ENCODE results near the gene SEMA3D. TPM values are rescaled to one million over a fixed set of nuclear protein-coding genes. Genes with fewer than 3 reads are reported as not detected.

Gene SEMA3D
- total and polyA plus RNA-seq, 2 of the 4 experiments (the other 2 are of a cell fraction): 2.9 to 13.6 TPM

GRCh38 chr7:85156661-85157208 is 30.1 kb downstream of the SEMA3D start:
- no peak overlapping the region for H3K18ac ChIP-seq (ENCODE audit: low read depth, low read length)
- no peaks in the 10 kb centered on the region; the same call in 1 of the 2 replicates for H3K4me1 ChIP-seq (ENCODE audit: control insufficient read depth, insufficient read depth, low read length)
- H3K9me3 ChIP-seq (ENCODE audit: control insufficient read depth, insufficient read depth, low read length): no peaks in the 10 kb centered on the region
- no peak overlapping the region for H2BK120ac ChIP-seq (ENCODE audit: low read depth, low read length)
- no peak overlapping the region for H3K4ac ChIP-seq (ENCODE audit: low read depth, low read length)
- H4K5ac ChIP-seq (ENCODE audit: low read depth, low read length): no peak overlapping the region
- POLR2A ChIA-PET (ENCODE audit: unreplicated experiment): no interaction called here
- H4K8ac ChIP-seq (ENCODE audit: low read depth in 2 of 2, low read length in 2 of 2): no peak overlapping the region
- no peak overlapping the region for H2BK5ac ChIP-seq (ENCODE audit: low read depth, low read length, poor library complexity, severe bottlenecking)
- TF ChIP-seq NFE2L2 (IDR thresholded peaks at IDR 0.05; ENCODE audit: low read depth, low read length) (no peak), BHLHE40 (IDR thresholded peaks at IDR 0.05; ENCODE audit: low read depth, low read length) (no peak), MXI1 (IDR thresholded peaks at IDR 0.05; ENCODE audit: borderline replicate concordance, low read depth, low read length) (no peak), RCOR1 (IDR thresholded peaks at IDR 0.05; ENCODE audit: insufficient replicate concordance, low read length) (no peak), CEBPB (IDR thresholded peaks at IDR 0.05; ENCODE audit: low read depth, low read length) (no peak), USF2 (IDR thresholded peaks at IDR 0.05; ENCODE audit: low read depth, low read length) (no peak), ELK1 (IDR thresholded peaks at IDR 0.05; ENCODE audit: borderline replicate concordance, low read depth, low read length) (no peak), MAZ (IDR thresholded peaks at IDR 0.05; ENCODE audit: borderline replicate concordance, low read depth, low read length) (no peak), POLR2A (IDR thresholded peaks at IDR 0.05; ENCODE audit: low read depth, low read length) (no peak), SMC3 (IDR thresholded peaks at IDR 0.05; ENCODE audit: low read depth, low read length) (no peak), RFX5 (IDR thresholded peaks at IDR 0.05; ENCODE audit: low read depth, low read length) (no peak), CTCF (conservative IDR thresholded peaks at IDR 0.05; ENCODE audit: low read depth, low read length) (no peak), CHD1 (IDR thresholded peaks at IDR 0.05; ENCODE audit: low read depth, low read length) (no peak), FOS (IDR thresholded peaks at IDR 0.05; ENCODE audit: low read depth, low read length) (no peak), MAFK (IDR thresholded peaks at IDR 0.05; ENCODE audit: low read depth, low read length) (no peak), RAD21 (IDR thresholded peaks at IDR 0.05; ENCODE audit: low read length) (no peak)
- no peak overlapping the region for H2AFZ ChIP-seq (replicated peaks; ENCODE audit: low read length, poor library complexity)
- DNase-seq: no peak
- H3K4me3 ChIP-seq (ENCODE audit: insufficient read depth, low read depth, low read length): no peak overlapping the region
- H3K9me1 ChIP-seq (ENCODE audit: insufficient read depth, low read length): no peaks in the 10 kb centered on the region
- in situ Hi-C loops (cut with MboI; ENCODE audit: low sequenced_read_pairs): no loop called here
- no peak overlapping the region for H3K9ac ChIP-seq (ENCODE audit: low read depth, low read length)
- no peak overlapping the region for H2AK9ac ChIP-seq (replicated peaks; ENCODE audit: low read depth, low read length, poor library complexity)
- H3K27ac ChIP-seq (ENCODE audit: insufficient read depth, low read length): no peak overlapping the region
- H3K27me3 ChIP-seq (ENCODE audit: control insufficient read depth, insufficient read depth, low read length): no peaks in the 10 kb centered on the region
- no peak overlapping the region for H3K4me2 ChIP-seq (ENCODE audit: low read depth, low read length)
- intact Hi-C loops (cut with micrococcal nuclease): no loop called here
- no peaks in the 10 kb centered on the region for H4K20me1 ChIP-seq (ENCODE audit: insufficient read depth, low read length)
- dilution Hi-C loops (cut with HindIII; ENCODE audit: low sequenced_read_pairs, unreplicated experiment): no loop called here
- no peak overlapping the region for H2AK5ac ChIP-seq (ENCODE audit: low read depth, low read length)
- CTCF ChIA-PET: interaction anchor here (1.0 kb wide), 1 partner anchor 24 kb away, joined by 4 read pairs; no protein-coding TSS in a partner anchor
- H3K36me3 ChIP-seq (ENCODE audit: control insufficient read depth, insufficient read depth, low read length): no peaks in the 10 kb centered on the region
- ATAC-seq (ENCODE audit: low read depth): no peak
- H2BK20ac ChIP-seq (ENCODE audit: low read depth, low read length): no peak overlapping the region
- no peak overlapping the region for H3K56ac ChIP-seq (ENCODE audit: extremely low read depth, insufficient read depth, low read length)
- no peak overlapping the region for H3K23ac ChIP-seq (ENCODE audit: low read depth, low read length)
- H3K14ac ChIP-seq (replicated peaks; ENCODE audit: low read depth, low read length): no peak overlapping the region
- no peak overlapping the region for H4K91ac ChIP-seq (ENCODE audit: insufficient read depth, low read depth, low read length)
- no TSS peak for BruUV-seq (replicated peaks)
- no CpG with 5 or more reads among the region's 1 CpG for WGBS, 2 experiments (ENCODE audit: extremely low coverage in 2 of 2, insufficient read length in 1 of 2)
- H3K79me1 ChIP-seq (ENCODE audit: low read depth in 1 of 2, low read length in 2 of 2): no peaks in the 10 kb centered on the region
- no peak overlapping the region for H2BK15ac ChIP-seq (ENCODE audit: low read depth, low read length)
